Measurements from ENCODE around the gene FKBP8. TPM values are rescaled to one million over a fixed set of nuclear protein-coding genes. Genes with fewer than 3 reads are reported as not detected.
"Not testable (repeated sequence)": the region's sequence is repeated elsewhere in the genome, so short reads cannot be mapped to it uniquely, and the experiment has no call there.

Gene FKBP8
- 100 to 1,000 TPM in 7 of 12 donors, 10 to 100 TPM in 4, not detected in 1; 81.6 to 157 (median 111) TPM for polyA plus RNA-seq (ENCODE audit: insufficient read length in 12 of 12)
- long read RNA-seq, donor 1, transcript FKBP8-209 (9 exons, 1,781 nt), result minor isoform, 14 of 2,385 reads
- long read RNA-seq, donor 1, transcript FKBP8-201 (9 exons, 1,710 nt), result minor isoform, 14 of 2,385 reads
- long read RNA-seq, donor 1, transcript FKBP8-213 (9 exons, 1,849 nt), result major isoform, 27 of 2,385 reads
- long read RNA-seq, donor 1, partial matches to known transcripts, result 1,628 of 2,385 reads
- long read RNA-seq, donor 1, other reads (novel, unspliced or antisense), result 700 of 2,385 reads
- long read RNA-seq, donor 2, transcript FKBP8-209 (9 exons, 1,781 nt), result minor isoform, 10 of 47 reads
- long read RNA-seq, donor 2, transcript FKBP8-201 (9 exons, 1,710 nt), result minor isoform, 8 of 47 reads
- long read RNA-seq, donor 2, transcript FKBP8-213 (9 exons, 1,849 nt), result major isoform, 19 of 47 reads
- long read RNA-seq, donor 2, partial matches to known transcripts, result 10 of 47 reads
- long read RNA-seq, donor 2, other reads (novel, unspliced or antisense), result 0 of 47 reads
- long read RNA-seq, donor 3, transcript FKBP8-213 (9 exons, 1,849 nt), result major isoform, 9 of 17 reads
- long read RNA-seq, donor 3, partial matches to known transcripts, result 0 of 17 reads
- long read RNA-seq, donor 3, other reads (novel, unspliced or antisense), result 0 of 17 reads
- long read RNA-seq, donor 4, transcript FKBP8-209 (9 exons, 1,781 nt), result minor isoform, 7 of 18 reads
- long read RNA-seq, donor 4, transcript FKBP8-213 (9 exons, 1,849 nt), result major isoform, 9 of 18 reads
- long read RNA-seq, donor 4, partial matches to known transcripts, result 0 of 18 reads
- long read RNA-seq, donor 4, other reads (novel, unspliced or antisense), result 0 of 18 reads
- long read RNA-seq, donor 5, transcript FKBP8-209 (9 exons, 1,781 nt), result minor isoform, 19 of 125 reads
- long read RNA-seq, donor 5, transcript FKBP8-201 (9 exons, 1,710 nt), result minor isoform, 24 of 125 reads
- long read RNA-seq, donor 5, transcript FKBP8-213 (9 exons, 1,849 nt), result major isoform, 39 of 125 reads
- long read RNA-seq, donor 5, partial matches to known transcripts, result 27 of 125 reads
- long read RNA-seq, donor 5, other reads (novel, unspliced or antisense), result 15 of 125 reads
- long read RNA-seq, donor 6, transcript FKBP8-213 (9 exons, 1,849 nt), result major isoform, 16 of 59 reads
- long read RNA-seq, donor 6, transcript FKBP8-209 (9 exons, 1,781 nt), result minor isoform, 7 of 59 reads
- long read RNA-seq, donor 6, transcript FKBP8-201 (9 exons, 1,710 nt), result minor isoform, 6 of 59 reads
- long read RNA-seq, donor 6, partial matches to known transcripts, result 25 of 59 reads
- long read RNA-seq, donor 6, other reads (novel, unspliced or antisense), result 5 of 59 reads
- long read RNA-seq, donor 7, transcript FKBP8-201 (9 exons, 1,710 nt), result minor isoform, 6 of 28 reads
- long read RNA-seq, donor 7, transcript FKBP8-213 (9 exons, 1,849 nt), result major isoform, 10 of 28 reads
- long read RNA-seq, donor 7, partial matches to known transcripts, result 8 of 28 reads
- long read RNA-seq, donor 7, other reads (novel, unspliced or antisense), result 0 of 28 reads
- long read RNA-seq, donor 8, transcript FKBP8-213 (9 exons, 1,849 nt), result major isoform, 36 of 101 reads
- long read RNA-seq, donor 8, transcript FKBP8-201 (9 exons, 1,710 nt), result minor isoform, 14 of 101 reads
- long read RNA-seq, donor 8, transcript FKBP8-209 (9 exons, 1,781 nt), result minor isoform, 11 of 101 reads
- long read RNA-seq, donor 8, partial matches to known transcripts, result 22 of 101 reads
- long read RNA-seq, donor 8, other reads (novel, unspliced or antisense), result 16 of 101 reads
- long read RNA-seq, donor 9, transcript FKBP8-209 (9 exons, 1,781 nt), result minor isoform, 5 of 36 reads
- long read RNA-seq, donor 9, transcript FKBP8-201 (9 exons, 1,710 nt), result minor isoform, 8 of 36 reads
- long read RNA-seq, donor 9, transcript FKBP8-213 (9 exons, 1,849 nt), result major isoform, 14 of 36 reads
- long read RNA-seq, donor 9, partial matches to known transcripts, result 6 of 36 reads
- long read RNA-seq, donor 9, other reads (novel, unspliced or antisense), result 0 of 36 reads
- long read RNA-seq, donor 10, transcript FKBP8-213 (9 exons, 1,849 nt), result major isoform, 14 of 52 reads
- long read RNA-seq, donor 10, transcript FKBP8-209 (9 exons, 1,781 nt), result minor isoform, 11 of 52 reads
- long read RNA-seq, donor 10, transcript FKBP8-201 (9 exons, 1,710 nt), result minor isoform, 9 of 52 reads
- long read RNA-seq, donor 10, partial matches to known transcripts, result 17 of 52 reads
- long read RNA-seq, donor 10, other reads (novel, unspliced or antisense), result 0 of 52 reads
- long read RNA-seq, donor 11, transcript FKBP8-201 (9 exons, 1,710 nt), result minor isoform, 17 of 84 reads
- long read RNA-seq, donor 11, transcript FKBP8-213 (9 exons, 1,849 nt), result major isoform, 24 of 84 reads
- long read RNA-seq, donor 11, transcript FKBP8-209 (9 exons, 1,781 nt), result minor isoform, 17 of 84 reads
- long read RNA-seq, donor 11, partial matches to known transcripts, result 16 of 84 reads
- long read RNA-seq, donor 11, other reads (novel, unspliced or antisense), result 7 of 84 reads

- peak; percentile 94 for DNase-seq
These were observed at the start of gene FKBP8 for GRCh38 chr19:18542941-18543813. FKBP8 (minus strand) TSS chr19:18543573; CDS start chr19:18541970, 1,603 bp downstream.

GRCh38 chr19:18592732-18593131, 49.4 kb upstream of the FKBP8 start:
- not testable (repeated sequence) for DNase-seq

- no peak for DNase-seq
These were observed 48.5 kb upstream of the FKBP8 start for GRCh38 chr19:18591735-18592385.

DNA sequence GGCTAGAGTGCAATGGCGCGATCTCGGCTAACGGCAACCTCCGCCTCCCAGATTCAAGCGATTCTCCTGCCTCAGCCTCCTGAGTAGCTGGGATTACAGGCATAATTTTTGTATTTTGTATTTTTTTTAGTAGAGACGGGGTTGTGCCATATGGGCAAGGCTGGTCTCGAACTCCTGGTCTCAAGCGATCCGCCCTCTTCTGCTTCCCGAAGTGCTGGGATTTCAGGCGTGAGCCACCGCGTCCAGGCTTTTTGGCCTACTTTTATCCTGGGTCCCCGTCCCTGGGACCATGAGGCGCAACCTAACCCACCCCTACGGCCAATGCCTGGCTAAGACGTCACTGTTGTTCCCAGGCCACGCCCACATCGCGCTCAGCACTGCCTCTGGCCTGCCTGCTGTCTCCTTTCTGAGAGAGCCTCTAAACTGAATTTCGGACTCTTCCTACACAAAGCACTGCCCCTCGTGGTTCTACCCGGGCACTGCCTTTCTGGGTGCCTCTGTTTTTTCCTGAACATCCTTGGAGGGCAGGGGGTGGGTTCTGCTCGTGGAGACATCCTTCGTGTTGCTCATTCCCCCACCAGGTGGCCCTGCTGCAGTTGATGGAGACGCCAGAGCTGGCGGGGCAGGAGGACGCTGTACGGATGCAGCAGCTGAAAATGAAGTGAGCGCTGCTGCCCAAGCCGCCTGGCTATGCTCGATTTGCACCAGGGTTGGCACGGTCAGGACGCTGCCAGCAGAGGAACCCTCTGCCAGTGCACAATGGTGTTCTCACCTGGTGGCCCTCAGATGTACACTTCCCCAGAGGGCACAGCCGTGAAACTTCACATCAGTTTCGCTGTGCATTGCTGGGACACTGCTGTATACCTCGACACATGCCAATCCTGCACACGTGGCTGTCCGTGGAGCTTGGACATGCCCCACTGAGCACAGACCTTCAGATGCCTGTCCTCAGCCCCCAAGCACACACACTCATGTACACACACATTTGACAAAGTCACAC, 47.2 kb upstream of the FKBP8 start:
- peak; percentile 88 for DNase-seq

DNA sequence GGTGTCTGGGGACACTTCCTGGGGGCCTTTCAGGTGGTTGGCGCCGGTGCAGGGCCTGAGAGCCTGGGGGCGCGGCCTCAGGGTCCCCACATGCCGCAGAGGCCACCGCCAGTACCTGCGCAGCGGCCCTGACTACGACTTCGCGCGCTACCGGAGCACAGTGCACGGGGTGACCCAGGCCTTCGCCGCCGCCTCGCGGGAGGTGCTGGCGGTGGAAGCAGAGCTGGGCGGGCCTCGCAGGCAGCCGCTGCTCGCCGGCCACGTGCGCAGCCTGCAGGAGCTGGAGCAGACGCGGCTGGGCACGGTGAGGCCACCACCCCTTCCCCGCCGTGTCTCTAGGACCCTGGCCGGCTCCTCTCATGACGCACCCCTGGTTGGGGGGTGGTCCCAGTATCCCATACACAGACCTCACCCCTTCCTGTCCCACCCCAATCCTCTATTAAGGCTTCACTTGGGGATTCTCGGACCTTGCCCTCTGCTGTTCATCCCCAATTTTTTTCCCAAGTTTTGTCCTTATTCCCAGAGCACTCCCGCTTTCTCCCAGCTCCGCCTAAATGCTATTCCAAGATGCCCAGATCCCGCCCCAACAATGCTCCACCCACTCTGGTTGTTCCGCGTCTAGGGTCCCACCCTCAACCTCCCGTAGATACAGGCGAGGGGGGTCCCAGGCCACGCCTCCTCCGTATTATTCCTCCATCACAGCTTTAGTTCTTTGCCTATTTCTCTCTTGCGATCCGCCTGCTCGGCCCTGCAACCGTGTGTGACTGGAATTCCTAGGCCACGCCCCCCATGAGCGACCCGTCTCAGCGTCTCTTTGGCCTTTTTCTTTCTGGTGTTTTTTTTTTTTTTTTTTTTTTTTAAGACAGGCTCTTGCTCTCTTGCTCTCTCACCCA, 46.3 kb upstream of the FKBP8 start:
- DNase-seq, result peak; percentile 67

DNA sequence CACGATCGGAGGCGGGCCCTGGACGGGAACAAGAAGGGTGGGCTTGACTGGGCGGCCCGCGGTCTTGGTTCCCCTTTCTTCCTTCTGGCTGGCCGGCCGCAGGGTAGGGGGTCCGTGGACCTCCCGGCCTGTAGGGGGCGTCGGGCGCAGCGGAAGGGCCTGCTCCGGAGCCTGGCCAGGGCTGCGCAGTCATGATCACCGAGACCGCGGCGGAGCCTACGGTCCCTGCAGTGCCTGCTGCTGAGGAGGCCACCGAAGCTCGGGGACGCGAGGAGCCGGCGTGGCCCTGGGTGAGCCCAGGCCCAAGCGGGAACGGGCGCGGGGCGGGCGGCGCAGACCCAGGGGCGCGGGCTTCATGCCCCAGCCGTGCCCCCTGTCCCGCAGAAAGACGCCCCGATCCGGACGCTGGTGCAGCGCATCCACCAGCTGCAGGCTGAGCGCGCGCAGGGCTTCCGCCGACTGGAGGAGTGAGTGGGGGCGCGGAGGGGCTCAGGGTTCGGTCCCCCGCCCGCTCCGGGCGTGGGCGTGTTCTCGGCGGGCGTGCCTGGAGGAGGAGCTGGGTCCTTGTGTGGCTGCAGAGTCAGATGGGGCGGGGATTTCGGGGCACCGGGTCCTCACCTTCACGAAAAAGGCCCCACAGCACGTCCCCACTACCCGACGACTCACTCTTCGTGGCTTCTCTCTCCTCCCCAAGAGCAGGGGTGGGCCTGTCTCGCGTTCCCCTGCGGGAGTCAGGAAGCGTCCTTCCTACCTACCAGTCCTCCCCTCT, 45.4 kb upstream of the FKBP8 start, which contains the start of gene REX1BD:
Gene REX1BD, plus strand, starts transcription at position 188 of the 769 bp plus-strand sequence. Its CDS starts 4 bp downstream, at position 192.
- DNase-seq, result peak; percentile 89

- no peak for DNase-seq
These were observed 44.7 kb upstream of the FKBP8 start for GRCh38 chr19:18587962-18588610.

DNA sequence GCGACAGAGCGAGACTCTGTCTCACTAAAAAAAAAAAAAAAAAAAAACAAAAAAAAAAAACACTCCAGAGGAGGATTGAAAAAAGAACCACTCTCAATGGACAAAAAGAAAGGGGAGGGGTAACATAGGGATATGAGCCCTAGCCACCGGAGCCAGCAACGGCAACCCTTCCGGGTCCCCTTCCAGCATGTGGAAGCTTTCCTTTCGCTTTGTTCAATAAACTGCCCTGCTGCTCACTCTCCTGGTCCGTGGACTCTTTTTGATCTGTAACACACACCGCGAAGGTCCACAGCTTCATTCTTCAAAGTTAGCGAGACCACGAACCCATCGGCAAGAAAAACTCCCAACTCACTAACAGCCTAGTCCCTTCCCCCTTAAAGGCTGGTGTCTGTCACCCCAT, 44.2 kb upstream of the FKBP8 start:
- DNase-seq, result no peak

DNA sequence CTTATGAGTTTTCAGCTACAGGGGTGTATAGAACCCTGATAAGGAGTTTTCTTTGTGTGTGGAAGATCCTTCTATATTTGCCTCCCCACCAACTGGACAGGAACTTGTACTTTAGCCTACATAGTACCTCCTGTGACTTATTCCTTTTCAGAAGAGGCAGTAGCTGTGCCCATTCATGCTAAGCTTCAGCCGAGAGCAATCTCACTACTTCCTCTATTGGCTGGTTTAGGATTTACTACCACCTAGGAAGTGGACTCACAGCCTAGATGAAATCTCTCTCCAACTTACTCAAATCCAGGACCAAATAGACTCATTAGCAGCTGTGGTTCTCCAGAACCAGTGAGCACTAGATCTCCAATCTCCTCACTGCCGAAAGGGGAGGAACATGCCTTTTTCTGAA, 42.9 kb upstream of the FKBP8 start:
- no peak for DNase-seq

DNA sequence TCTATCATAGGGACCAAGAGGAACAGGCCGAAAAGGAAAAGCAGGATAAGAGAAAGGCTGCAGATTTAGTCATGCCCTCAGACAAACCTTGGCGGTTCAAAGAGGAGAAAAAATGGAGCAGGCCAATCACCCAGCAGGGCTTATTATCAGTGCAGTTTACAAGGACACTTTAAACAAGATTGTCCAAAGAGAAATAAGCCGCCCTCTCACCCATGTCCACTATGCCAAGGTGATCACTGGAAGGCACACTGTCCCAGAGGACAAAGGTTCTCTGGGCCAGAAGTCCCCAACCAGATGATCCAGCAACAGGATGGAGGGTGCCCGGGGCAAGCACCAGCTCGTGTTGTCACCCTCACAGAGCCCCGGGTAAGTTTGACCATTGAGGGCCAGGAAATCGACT, 36.9 kb upstream of the FKBP8 start:
- no peak for DNase-seq

GRCh38 chr19:18577365-18577914, 34.1 kb upstream of the FKBP8 start:
- DNase-seq, result no peak

DNA sequence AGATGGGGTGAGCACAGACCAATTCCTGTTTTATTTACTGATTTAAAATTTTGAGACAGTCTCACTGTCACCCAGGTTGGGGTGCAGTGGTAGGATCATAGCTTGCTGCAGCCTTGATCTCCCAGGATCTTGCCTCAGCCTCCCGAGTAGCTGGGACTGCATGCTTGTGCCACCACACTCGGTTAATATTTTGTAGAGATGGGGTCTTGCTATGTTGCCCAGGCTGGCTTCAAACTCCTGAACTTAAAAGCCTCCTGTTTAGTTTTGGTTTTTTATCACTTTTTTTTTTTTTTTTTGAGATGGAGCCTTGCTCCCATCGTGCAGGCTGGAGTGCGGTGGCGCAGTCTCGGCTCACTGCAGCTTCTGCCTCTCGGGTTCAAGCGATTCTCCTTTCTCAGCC, 33.0 kb upstream of the FKBP8 start:
- DNase-seq, result no peak

DNA sequence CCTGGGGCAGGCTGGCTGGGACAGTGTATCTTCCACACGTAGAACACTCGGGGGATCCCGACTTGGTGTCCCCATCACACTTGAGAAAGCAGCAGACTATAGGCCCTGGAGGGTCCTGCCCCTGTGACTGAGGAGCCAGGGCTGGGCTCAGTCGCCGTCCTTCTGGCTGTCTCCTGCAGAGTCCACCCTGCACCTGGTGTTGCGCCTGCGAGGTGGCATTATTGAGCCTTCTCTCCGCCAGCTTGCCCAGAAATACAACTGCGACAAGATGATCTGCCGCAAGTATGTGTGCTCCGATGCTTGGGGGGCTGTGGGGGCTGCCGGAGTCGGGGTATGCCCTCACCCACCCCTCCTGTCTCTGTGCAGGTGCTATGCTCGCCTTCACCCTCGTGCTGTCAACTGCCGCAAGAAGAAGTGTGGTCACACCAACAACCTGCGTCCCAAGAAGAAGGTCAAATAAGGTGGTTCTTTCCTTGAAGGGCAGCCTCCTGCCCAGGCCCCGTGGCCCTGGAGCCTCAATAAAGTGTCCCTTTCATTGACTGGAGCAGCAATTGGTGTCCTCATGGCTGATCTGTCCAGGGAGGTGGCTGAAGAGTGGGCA, 31.4 kb upstream of the FKBP8 start:
- no peak for DNase-seq
